Measurements from ENCODE around the gene FHIT. TPM values are rescaled to one million over a fixed set of nuclear protein-coding genes. Genes with fewer than 3 reads are reported as not detected.

FHIT gene
- polyA plus RNA-seq, 1 of the 3 experiments (the other 2 are of a cell fraction) = 0.41 TPM

DNA sequence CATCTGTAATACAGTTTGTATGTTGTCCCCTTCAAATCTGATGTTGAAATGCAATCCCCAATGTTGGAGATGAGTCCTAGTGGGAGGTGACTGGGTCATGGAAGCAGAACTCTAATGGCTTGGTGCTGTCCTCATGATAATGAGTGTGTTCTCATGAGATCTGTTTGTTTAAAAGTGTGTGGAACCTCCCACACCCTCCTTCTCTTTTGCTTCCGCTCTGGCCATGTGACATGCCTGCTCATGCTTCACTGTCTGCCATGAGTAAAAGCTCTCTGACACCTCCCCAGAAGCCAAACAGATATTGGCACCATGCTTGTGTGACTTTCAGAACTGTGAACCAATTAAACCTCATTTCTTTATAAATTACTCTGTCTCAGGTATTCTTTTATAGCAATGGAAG is 1407.4 kb downstream of the FHIT start:
- Histone ChIP-seq H3K79me2 (ENCODE audit: insufficient read depth) (no peaks in the 10 kb centered on the region), H3K36me3 (replicated peaks in 1 of 2; ENCODE audit: control insufficient read depth in 1 of 2, insufficient read depth in 2 of 2, low read length in 1 of 2) (no peaks in the 10 kb centered on the region), H2AFZ (ENCODE audit: low read depth) (no peak overlapping the region), H4K20me1 (ENCODE audit: insufficient read depth) (no peaks in the 10 kb centered on the region), H3K9me3 (no peaks in the 10 kb centered on the region), H3K27ac (ENCODE audit: low read depth in 2 of 2, low read length in 1 of 2) (no peak overlapping the region), H3K4me1 (ENCODE audit: control insufficient read depth in 1 of 2, insufficient read depth in 2 of 2, low read depth in 1 of 2, low read length in 1 of 2) (no peaks in the 10 kb centered on the region), H3K9me2 (no peaks in the 10 kb centered on the region), H3F3A (replicated peaks; ENCODE audit: insufficient read depth) (no peaks in the 10 kb centered on the region), H3K4me2 (no peak overlapping the region), H3K9ac (no peak overlapping the region), H3K4me3 (ENCODE audit: low read depth in 2 of 2, low read length in 1 of 2) (no peak overlapping the region), H3K27me3 (ENCODE audit: insufficient read depth) (no peaks in the 10 kb centered on the region)
- ChIA-PET CTCF (no interaction called here), POLR2A (no interaction called here)
- 89% methylated on average over 1 of the region's 1 CpG for WGBS (ENCODE audit: low lambda C conversion rate)
- TF ChIP-seq RAD21 (IDR thresholded peaks at IDR 0.05; ENCODE audit: low read length) (no peak), EP300 (IDR thresholded peaks at IDR 0.05; ENCODE audit: borderline replicate concordance in 1 of 2, low read depth in 1 of 2, low read length in 1 of 2) (no peak), TAF1 (IDR thresholded peaks at IDR 0.05; ENCODE audit: borderline replicate concordance, low read depth, low read length) (no peak), JUND (IDR thresholded peaks at IDR 0.05) (no peak), EZH2phosphoT487 (IDR thresholded peaks at IDR 0.05; ENCODE audit: borderline replicate concordance, low read depth) (no peak), GABPA (IDR thresholded peaks at IDR 0.05; ENCODE audit: low read depth) (no peak), POLR2AphosphoS5 (IDR thresholded peaks at IDR 0.05; ENCODE audit: low read depth, low read length) (no peak), SIN3A (IDR thresholded peaks at IDR 0.05; ENCODE audit: borderline replicate concordance, low read depth, low read length) (no peak), CHD2 (IDR thresholded peaks at IDR 0.05; ENCODE audit: low read length, partially characterized antibody) (no peak), TCF12 (IDR thresholded peaks at IDR 0.05) (no peak), NRF1 (IDR thresholded peaks at IDR 0.05; ENCODE audit: low read depth, low read length) (no peak), RFX5 (IDR thresholded peaks at IDR 0.05; ENCODE audit: low read length) (no peak), YY1 (IDR thresholded peaks at IDR 0.05; ENCODE audit: low read depth) (no peak), MEF2A (IDR thresholded peaks at IDR 0.05; ENCODE audit: borderline replicate concordance, low read depth) (no peak), FOXM1 (IDR thresholded peaks at IDR 0.05; ENCODE audit: low read depth) (no peak), MXI1 (IDR thresholded peaks at IDR 0.05; ENCODE audit: low read depth, low read length) (no peak)
- TF ChIP-seq, protein P1, sequence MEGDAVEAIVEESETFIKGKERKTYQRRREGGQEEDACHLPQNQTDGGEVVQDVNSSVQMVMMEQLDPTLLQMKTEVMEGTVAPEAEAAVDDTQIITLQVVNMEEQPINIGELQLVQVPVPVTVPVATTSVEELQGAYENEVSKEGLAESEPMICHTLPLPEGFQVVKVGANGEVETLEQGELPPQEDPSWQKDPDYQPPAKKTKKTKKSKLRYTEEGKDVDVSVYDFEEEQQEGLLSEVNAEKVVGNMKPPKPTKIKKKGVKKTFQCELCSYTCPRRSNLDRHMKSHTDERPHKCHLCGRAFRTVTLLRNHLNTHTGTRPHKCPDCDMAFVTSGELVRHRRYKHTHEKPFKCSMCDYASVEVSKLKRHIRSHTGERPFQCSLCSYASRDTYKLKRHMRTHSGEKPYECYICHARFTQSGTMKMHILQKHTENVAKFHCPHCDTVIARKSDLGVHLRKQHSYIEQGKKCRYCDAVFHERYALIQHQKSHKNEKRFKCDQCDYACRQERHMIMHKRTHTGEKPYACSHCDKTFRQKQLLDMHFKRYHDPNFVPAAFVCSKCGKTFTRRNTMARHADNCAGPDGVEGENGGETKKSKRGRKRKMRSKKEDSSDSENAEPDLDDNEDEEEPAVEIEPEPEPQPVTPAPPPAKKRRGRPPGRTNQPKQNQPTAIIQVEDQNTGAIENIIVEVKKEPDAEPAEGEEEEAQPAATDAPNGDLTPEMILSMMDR (IDR thresholded peaks at IDR 0.05) = no peak
- TF ChIP-seq, protein P2, sequence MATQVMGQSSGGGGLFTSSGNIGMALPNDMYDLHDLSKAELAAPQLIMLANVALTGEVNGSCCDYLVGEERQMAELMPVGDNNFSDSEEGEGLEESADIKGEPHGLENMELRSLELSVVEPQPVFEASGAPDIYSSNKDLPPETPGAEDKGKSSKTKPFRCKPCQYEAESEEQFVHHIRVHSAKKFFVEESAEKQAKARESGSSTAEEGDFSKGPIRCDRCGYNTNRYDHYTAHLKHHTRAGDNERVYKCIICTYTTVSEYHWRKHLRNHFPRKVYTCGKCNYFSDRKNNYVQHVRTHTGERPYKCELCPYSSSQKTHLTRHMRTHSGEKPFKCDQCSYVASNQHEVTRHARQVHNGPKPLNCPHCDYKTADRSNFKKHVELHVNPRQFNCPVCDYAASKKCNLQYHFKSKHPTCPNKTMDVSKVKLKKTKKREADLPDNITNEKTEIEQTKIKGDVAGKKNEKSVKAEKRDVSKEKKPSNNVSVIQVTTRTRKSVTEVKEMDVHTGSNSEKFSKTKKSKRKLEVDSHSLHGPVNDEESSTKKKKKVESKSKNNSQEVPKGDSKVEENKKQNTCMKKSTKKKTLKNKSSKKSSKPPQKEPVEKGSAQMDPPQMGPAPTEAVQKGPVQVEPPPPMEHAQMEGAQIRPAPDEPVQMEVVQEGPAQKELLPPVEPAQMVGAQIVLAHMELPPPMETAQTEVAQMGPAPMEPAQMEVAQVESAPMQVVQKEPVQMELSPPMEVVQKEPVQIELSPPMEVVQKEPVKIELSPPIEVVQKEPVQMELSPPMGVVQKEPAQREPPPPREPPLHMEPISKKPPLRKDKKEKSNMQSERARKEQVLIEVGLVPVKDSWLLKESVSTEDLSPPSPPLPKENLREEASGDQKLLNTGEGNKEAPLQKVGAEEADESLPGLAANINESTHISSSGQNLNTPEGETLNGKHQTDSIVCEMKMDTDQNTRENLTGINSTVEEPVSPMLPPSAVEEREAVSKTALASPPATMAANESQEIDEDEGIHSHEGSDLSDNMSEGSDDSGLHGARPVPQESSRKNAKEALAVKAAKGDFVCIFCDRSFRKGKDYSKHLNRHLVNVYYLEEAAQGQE (IDR thresholded peaks at IDR 0.05; ENCODE audit: low read depth, low read length) = no peak
- TF ChIP-seq, protein P3, sequence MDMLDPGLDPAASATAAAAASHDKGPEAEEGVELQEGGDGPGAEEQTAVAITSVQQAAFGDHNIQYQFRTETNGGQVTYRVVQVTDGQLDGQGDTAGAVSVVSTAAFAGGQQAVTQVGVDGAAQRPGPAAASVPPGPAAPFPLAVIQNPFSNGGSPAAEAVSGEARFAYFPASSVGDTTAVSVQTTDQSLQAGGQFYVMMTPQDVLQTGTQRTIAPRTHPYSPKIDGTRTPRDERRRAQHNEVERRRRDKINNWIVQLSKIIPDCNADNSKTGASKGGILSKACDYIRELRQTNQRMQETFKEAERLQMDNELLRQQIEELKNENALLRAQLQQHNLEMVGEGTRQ (IDR thresholded peaks at IDR 0.05; ENCODE audit: borderline replicate concordance, low read depth, low read length) = no peak
- DNase-seq = no peak
